ENCODE results near the gene KSR1.
A peak's percentile ranks its signal among the peaks of the same experiment; 100 is the strongest.
"Not testable (repeated sequence)": the region's sequence is repeated elsewhere in the genome, so short reads cannot be mapped to it uniquely, and the experiment has no call there.

KSR1 gene

GRCh38 chr17:27493088-27493487, 36.8 kb downstream of the KSR1 start:
- no peak for DNase-seq

- DNase-seq = peak in 39 of 58 donors; percentile 11 to 64 (median 33)
Measured at GRCh38 chr17:27494192-27495091, 38.2 kb downstream of the KSR1 start.

- no peak for DNase-seq
Measured at GRCh38 chr17:27495460-27495859, 39.2 kb downstream of the KSR1 start.

GRCh38 chr17:27496005-27496404, 39.8 kb downstream of the KSR1 start:
- no peak for DNase-seq

GRCh38 chr17:27496437-27496943, 40.2 kb downstream of the KSR1 start:
- no peak for DNase-seq

- no peak for DNase-seq
Measured at GRCh38 chr17:27496971-27497370, 40.7 kb downstream of the KSR1 start.

- DNase-seq = no peak
Measured at GRCh38 chr17:27497696-27498095, 41.4 kb downstream of the KSR1 start.

- no peak for DNase-seq
Measured at GRCh38 chr17:27498615-27499309, 42.5 kb downstream of the KSR1 start.

- peak in 13 of 58 donors; percentile 17 to 55 (median 28) for DNase-seq
Measured at GRCh38 chr17:27499451-27500265, 43.4 kb downstream of the KSR1 start.

GRCh38 chr17:27501338-27501737, 45.1 kb downstream of the KSR1 start:
- DNase-seq = not testable (repeated sequence)

- peak in 17 of 58 donors; percentile 12 to 71 (median 36) for DNase-seq
Measured at GRCh38 chr17:27502526-27503324, 46.5 kb downstream of the KSR1 start.

- no peak for DNase-seq
Measured at GRCh38 chr17:27503611-27504010, 47.4 kb downstream of the KSR1 start.

GRCh38 chr17:27504188-27504995, 48.1 kb downstream of the KSR1 start:
- DNase-seq = peak in 1 of 58 donors; percentile 48

GRCh38 chr17:27506348-27507218, 50.3 kb downstream of the KSR1 start:
- DNase-seq = no peak

- DNase-seq = peak in 2 of 58 donors; percentile 8 to 21
Measured at GRCh38 chr17:27511168-27511883, 55.1 kb downstream of the KSR1 start.

GRCh38 chr17:27512031-27512430, 55.8 kb downstream of the KSR1 start:
- DNase-seq = no peak

- DNase-seq = peak in 1 of 58 donors; percentile 31
Measured at GRCh38 chr17:27512511-27513346, 56.5 kb downstream of the KSR1 start.

Data from anterior cingulate cortex (tissue), 58 donors.